ENCODE results near the gene TAC4. TPM values are rescaled to one million over a fixed set of nuclear protein-coding genes. Genes with fewer than 3 reads are reported as not detected.

Gene TAC4
- total and polyA plus RNA-seq, 2 of the 13 experiments (the other 11 are each of a cell fraction or from before 2014, with no cell fraction given), result not detected

GRCh38 chr17:49889500-49889899, 41.6 kb upstream of the TAC4 start:
- H3K4me3 ChIP-seq (replicated peaks in 1 of 3; ENCODE audit: insufficient read depth in 1 of 3, low read depth in 2 of 3, low read length in 3 of 3), result no peak overlapping the region
- no peak for DNase-seq (ENCODE audit: low spot score)
- no peaks in the 10 kb centered on the region for H3K9me3 ChIP-seq (ENCODE audit: low read length)
- H4K20me1 ChIP-seq (ENCODE audit: insufficient read depth, low read length), result no peaks in the 10 kb centered on the region
- no peaks in the 10 kb centered on the region for H3K36me3 ChIP-seq (replicated peaks in 1 of 2; ENCODE audit: control insufficient read depth in 1 of 2, insufficient read depth in 2 of 2, low read length in 2 of 2)
- no peak overlapping the region for H2AFZ ChIP-seq (ENCODE audit: low read length)
- CTCF ChIA-PET (ENCODE audit: low intra/inter-chr PET ratio, low total read pairs), result no interaction called here
- in situ Hi-C loops (cut with HindIII; ENCODE audit: extremely low pct_ligation_motif_present, low pct_unique_long_range_greater_than_20kb) (no loop called here), intact Hi-C loops (cut with micrococcal nuclease; ENCODE audit: unreplicated experiment) (no loop called here)
- POLR2A ChIA-PET, result no interaction called here
- no peak overlapping the region for H3K9ac ChIP-seq (ENCODE audit: insufficient read depth, low read depth, low read length)
- 0 out of 2 replicates have a peak, but pooled peaks have one; percentile 5 for TF ChIP-seq ZNF770 (CRISPR knock-in tag; IDR thresholded peaks at IDR 0.05)
- TF ChIP-seq TAF1 (CRISPR knock-in tag; IDR thresholded peaks at IDR 0.05), result no peak
- peaks cover 2 to 23% of the 10 kb centered on the region in 2 experiments; a peak in 4 of 5 replicates for H3K27me3 ChIP-seq (ENCODE audit: control insufficient read depth in 1 of 2, insufficient read depth in 2 of 2, low read length in 2 of 2)
- no peak overlapping the region for H3K27ac ChIP-seq (ENCODE audit: extremely low read length, insufficient read depth, low read length)
- peaks cover 34% of the 10 kb centered on the region for H3K4me1 ChIP-seq (ENCODE audit: insufficient read depth, low read length)
- no peak for FAIRE-seq
- H3K4me2 ChIP-seq (ENCODE audit: low read depth, low read length), result no peak overlapping the region
- WGBS (ENCODE audit: low lambda C conversion rate), result 46% methylated on average over 7 of the region's 12 CpGs
- no peak for ATAC-seq
- no peaks in the 10 kb centered on the region for H3K79me2 ChIP-seq (ENCODE audit: insufficient read depth, low read length)
- no TSS peak for BruUV-seq (replicated peaks)

GRCh38 chr17:49887744-49888360, 40.0 kb upstream of the TAC4 start:
- ChIA-PET POLR2A (interaction anchor here (1.0 to 1.3 kb wide), 6 partner anchors 11 to 111 kb away, joined by 3 to 5 read pairs (median 3); no protein-coding TSS in a partner anchor), CTCF (ENCODE audit: low intra/inter-chr PET ratio, low total read pairs) (no interaction called here)
- H3K4me3 ChIP-seq (replicated peaks in 1 of 3; ENCODE audit: insufficient read depth in 1 of 3, low read depth in 2 of 3, low read length in 3 of 3), result no peak overlapping the region; a peak in 1 of 6 replicates
- peaks cover 2 to 28% of the 10 kb centered on the region in 2 experiments; a peak in 3 of 5 replicates for H3K27me3 ChIP-seq (ENCODE audit: control insufficient read depth in 1 of 2, insufficient read depth in 2 of 2, low read length in 2 of 2)
- peak overlapping the region; percentile 83 for H3K4me2 ChIP-seq (ENCODE audit: low read depth, low read length)
- DNase-seq (ENCODE audit: low spot score) (no peak), FAIRE-seq (no peak), ATAC-seq (peak; percentile 36)
- no TSS peak for BruUV-seq (replicated peaks)
- H3K36me3 ChIP-seq (replicated peaks in 1 of 2; ENCODE audit: control insufficient read depth in 1 of 2, insufficient read depth in 2 of 2, low read length in 2 of 2), result no peaks in the 10 kb centered on the region
- H2AFZ ChIP-seq (ENCODE audit: low read length), result no peak overlapping the region
- intact Hi-C loops (cut with micrococcal nuclease; ENCODE audit: unreplicated experiment) (no loop called here), in situ Hi-C loops (cut with HindIII; ENCODE audit: extremely low pct_ligation_motif_present, low pct_unique_long_range_greater_than_20kb) (no loop called here)
- H3K9me3 ChIP-seq (ENCODE audit: low read length), result no peaks in the 10 kb centered on the region
- H3K4me1 ChIP-seq (ENCODE audit: insufficient read depth, low read length), result peaks cover 39% of the 10 kb centered on the region
- H3K9ac ChIP-seq (ENCODE audit: insufficient read depth, low read depth, low read length), result no peak overlapping the region
- H4K20me1 ChIP-seq (ENCODE audit: insufficient read depth, low read length), result no peaks in the 10 kb centered on the region
- H3K79me2 ChIP-seq (ENCODE audit: insufficient read depth, low read length), result no peaks in the 10 kb centered on the region
- peak overlapping the region; percentile 88 for H3K27ac ChIP-seq (ENCODE audit: extremely low read length, insufficient read depth, low read length)
- WGBS (ENCODE audit: low lambda C conversion rate), result 50% methylated on average over 8 of the region's 9 CpGs
- TF ChIP-seq KLF13 (CRISPR knock-in tag; IDR thresholded peaks at IDR 0.05) (no peak), ONECUT2 (CRISPR knock-in tag; IDR thresholded peaks at IDR 0.05) (no peak), ATF5 (CRISPR knock-in tag; IDR thresholded peaks at IDR 0.05; ENCODE audit: low read depth) (no peak), GABPB1 (CRISPR knock-in tag; IDR thresholded peaks at IDR 0.05) (peak; percentile 2; the same call in 1 of the 2 replicates), MXD1 (CRISPR knock-in tag; IDR thresholded peaks at IDR 0.05) (no peak), XBP1 (CRISPR knock-in tag; IDR thresholded peaks at IDR 0.05) (no peak), ATF7 (IDR thresholded peaks at IDR 0.05) (no peak), ATF7 (CRISPR knock-in tag; IDR thresholded peaks at IDR 0.05) (0 out of 2 replicates have a peak, but pooled peaks have one; percentile 11), MTERF4 (CRISPR knock-in tag; IDR thresholded peaks at IDR 0.05) (0 out of 2 replicates have a peak, but pooled peaks have one; percentile 12), ZNF224 (CRISPR knock-in tag; IDR thresholded peaks at IDR 0.05) (0 out of 2 replicates have a peak, but pooled peaks have one; percentile 4), ZNF605 (CRISPR knock-in tag; IDR thresholded peaks at IDR 0.05) (0 out of 2 replicates have a peak, but pooled peaks have one; percentile 18), ZNF17 (CRISPR knock-in tag; IDR thresholded peaks at IDR 0.05) (no peak), ZNF543 (CRISPR knock-in tag; IDR thresholded peaks at IDR 0.05) (no peak)

Data from HepG2 (cell line).